Activated naive CD8-positive, alpha-beta T cell treated with anti-CD3 and anti-CD28 coated beads, Interleukin-2, amount 50 U/mL, for 24 hours (primary cell): ENCODE data around the gene EDARADD.
A peak's percentile ranks its signal among the peaks of the same experiment; 100 is the strongest.

Source experiments
- ATAC-seq: fragments of 150-1000 bp; cut with Tn5 transposase; one replicate; pipeline ENCODE4 v1.10.0; 2021
- DNase-seq: peaks from one replicate; pipeline ENCODE4 v3.0.0; 2021
- H3K27ac Mint-ChIP-seq: one replicate; pipeline ENCODE4 v1.8.0; 2021; ENCODE audit warnings: mild to moderate bottlenecking, mixed read lengths
- H3K27me3 Mint-ChIP-seq: one replicate; pipeline ENCODE4 v1.8.0; 2021; ENCODE audit warnings: mixed read lengths
- H3K36me3 Mint-ChIP-seq: one replicate; pipeline ENCODE4 v1.8.0; 2021; ENCODE audit warnings: low read depth, mixed read lengths
- H3K4me1 Mint-ChIP-seq: one replicate; pipeline ENCODE4 v1.8.0; 2021; ENCODE audit warnings: mixed read lengths
- H3K4me3 Mint-ChIP-seq: one replicate; pipeline ENCODE4 v1.8.0; 2021; ENCODE audit warnings: mild to moderate bottlenecking, moderate library complexity, mixed read lengths
- H3K9me3 Mint-ChIP-seq: one replicate; pipeline ENCODE4 v1.8.0; 2021; ENCODE audit warnings: mixed read lengths

EDARADD gene

DNA sequence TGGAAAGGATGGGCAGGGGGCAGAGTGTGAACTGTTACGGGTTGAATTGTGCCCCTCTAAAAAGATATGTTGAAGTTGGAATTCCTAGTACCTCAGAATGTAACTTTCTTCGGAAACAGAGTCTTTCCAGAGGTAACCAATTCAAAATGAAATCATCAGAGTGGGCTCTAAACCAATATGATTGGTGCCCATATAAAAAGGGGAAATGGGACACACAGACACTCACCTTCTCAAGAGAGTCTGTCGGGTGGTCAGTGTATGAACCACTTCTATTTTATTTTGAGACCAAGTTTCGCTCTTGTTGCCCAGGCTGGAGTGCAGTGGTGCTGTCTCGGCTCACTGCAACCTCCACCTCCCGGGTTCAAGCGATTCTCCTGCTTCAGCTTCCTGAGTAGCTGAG is 7.6 kb downstream of the EDARADD start:
- H3K4me1 Mint-ChIP-seq = peaks cover 23% of the 10 kb centered on the region
- H3K4me3 Mint-ChIP-seq = no peak overlapping the region
- peaks cover 24% of the 10 kb centered on the region for H3K27me3 Mint-ChIP-seq
- no peaks in the 10 kb centered on the region for H3K9me3 Mint-ChIP-seq
- no peak overlapping the region for H3K27ac Mint-ChIP-seq
- H3K36me3 Mint-ChIP-seq = no peaks in the 10 kb centered on the region
- DNase-seq (no peak), ATAC-seq (no peak)

GRCh38 chr1:236403905-236404696 is 10.0 kb downstream of the EDARADD start:
- Mint-ChIP-seq H3K4me1 (peaks cover 8% of the 10 kb centered on the region), H3K27me3 (peaks cover 9% of the 10 kb centered on the region), H3K27ac (no peak overlapping the region), H3K36me3 (no peaks in the 10 kb centered on the region), H3K9me3 (no peaks in the 10 kb centered on the region), H3K4me3 (no peak overlapping the region)
- ATAC-seq (no peak), DNase-seq (no peak)

DNA sequence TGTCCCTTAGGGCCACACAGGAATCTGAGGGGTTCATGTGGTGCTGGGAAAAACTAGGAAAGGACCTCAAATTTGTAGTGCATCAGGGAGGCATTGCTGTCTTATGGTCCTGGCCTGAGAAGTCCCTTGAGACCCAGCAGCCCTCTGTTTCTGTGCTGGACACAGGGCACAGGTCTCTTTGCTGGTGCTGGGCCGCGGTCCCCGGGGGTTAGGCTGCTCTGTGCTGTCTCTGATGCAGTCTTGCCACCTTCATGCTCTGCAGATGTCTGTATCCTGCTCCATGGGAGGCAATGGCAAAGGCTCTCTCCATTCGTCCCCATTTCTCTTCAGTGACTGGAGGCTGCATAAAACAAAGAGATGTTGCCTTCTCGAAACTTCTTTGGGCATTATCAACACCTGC is 13.0 kb downstream of the EDARADD start:
- H3K4me1 Mint-ChIP-seq = no peaks in the 10 kb centered on the region
- ATAC-seq = no peak
- no peak overlapping the region for H3K27ac Mint-ChIP-seq
- no peak overlapping the region for H3K4me3 Mint-ChIP-seq
- H3K9me3 Mint-ChIP-seq = no peaks in the 10 kb centered on the region
- peaks cover 4% of the 10 kb centered on the region for H3K36me3 Mint-ChIP-seq
- DNase-seq = no peak
- H3K27me3 Mint-ChIP-seq = no peaks in the 10 kb centered on the region

- ATAC-seq (no peak), DNase-seq (no peak)
- Mint-ChIP-seq H3K9me3 (no peaks in the 10 kb centered on the region), H3K4me3 (no peak overlapping the region), H3K36me3 (peaks cover 20% of the 10 kb centered on the region), H3K27me3 (no peaks in the 10 kb centered on the region), H3K27ac (no peak overlapping the region), H3K4me1 (peaks cover 23% of the 10 kb centered on the region)
Measured at GRCh38 chr1:236413688-236414087, 19.6 kb downstream of the EDARADD start.

DNA sequence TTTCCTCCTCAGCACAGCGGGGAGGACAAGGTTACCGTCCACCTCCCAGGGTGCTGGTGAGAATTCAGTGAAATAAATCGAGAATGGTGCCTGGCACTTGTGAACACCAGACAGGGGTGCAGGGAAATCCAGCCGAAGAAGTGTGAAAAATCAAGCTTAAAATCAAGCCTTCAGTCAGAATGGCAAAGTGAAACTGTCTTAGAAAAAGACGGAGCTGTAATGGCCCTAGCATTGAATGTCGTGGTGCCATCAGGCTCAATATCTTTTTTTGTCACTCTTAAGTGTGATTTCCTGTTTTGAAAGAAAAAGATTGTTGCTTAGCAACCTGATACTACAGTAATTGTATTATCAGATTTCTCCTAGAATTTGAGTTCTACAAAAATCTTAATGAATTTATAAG is 22.1 kb downstream of the EDARADD start:
- H3K9me3 Mint-ChIP-seq = no peaks in the 10 kb centered on the region
- ATAC-seq (peak; percentile 62), DNase-seq (no peak)
- peaks cover 19% of the 10 kb centered on the region for H3K36me3 Mint-ChIP-seq
- peak overlapping the region; percentile 54 for H3K4me3 Mint-ChIP-seq
- peak overlapping the region; percentile 81 for H3K27ac Mint-ChIP-seq
- peaks cover 31% of the 10 kb centered on the region for H3K4me1 Mint-ChIP-seq
- H3K27me3 Mint-ChIP-seq = no peaks in the 10 kb centered on the region

DNA sequence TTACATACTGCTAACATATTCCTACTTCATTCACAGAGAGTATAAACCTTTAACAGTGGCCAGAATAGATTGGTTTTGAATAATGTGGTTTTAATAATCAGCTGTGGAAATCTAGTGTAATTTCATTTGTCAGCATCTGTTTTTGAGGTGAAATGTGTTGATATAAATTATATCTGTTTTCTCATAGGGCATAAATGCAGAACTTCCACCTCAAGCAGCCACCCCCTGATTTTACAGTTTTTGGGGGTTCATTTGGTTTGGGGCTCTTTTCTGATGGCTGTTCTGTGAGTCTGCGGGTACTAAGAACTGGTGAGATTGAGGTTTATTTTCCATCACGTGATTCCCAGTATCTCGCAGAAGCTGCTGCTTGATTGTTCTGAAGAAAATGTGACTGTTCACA is 23.2 kb downstream of the EDARADD start:
- Mint-ChIP-seq H3K27ac (peak overlapping the region; percentile 31), H3K9me3 (no peaks in the 10 kb centered on the region), H3K36me3 (peaks cover 19% of the 10 kb centered on the region), H3K27me3 (no peaks in the 10 kb centered on the region), H3K4me1 (peaks cover 32% of the 10 kb centered on the region), H3K4me3 (no peak overlapping the region)
- ATAC-seq = no peak
- DNase-seq = no peak

- H3K27ac Mint-ChIP-seq = no peak overlapping the region
- H3K27me3 Mint-ChIP-seq = no peaks in the 10 kb centered on the region
- peaks cover 35% of the 10 kb centered on the region for H3K4me1 Mint-ChIP-seq
- H3K4me3 Mint-ChIP-seq = no peak overlapping the region
- DNase-seq (no peak), ATAC-seq (no peak)
- no peaks in the 10 kb centered on the region for H3K9me3 Mint-ChIP-seq
- H3K36me3 Mint-ChIP-seq = peaks cover 14% of the 10 kb centered on the region
Measured at GRCh38 chr1:236419502-236419901, 25.4 kb downstream of the EDARADD start.

DNA sequence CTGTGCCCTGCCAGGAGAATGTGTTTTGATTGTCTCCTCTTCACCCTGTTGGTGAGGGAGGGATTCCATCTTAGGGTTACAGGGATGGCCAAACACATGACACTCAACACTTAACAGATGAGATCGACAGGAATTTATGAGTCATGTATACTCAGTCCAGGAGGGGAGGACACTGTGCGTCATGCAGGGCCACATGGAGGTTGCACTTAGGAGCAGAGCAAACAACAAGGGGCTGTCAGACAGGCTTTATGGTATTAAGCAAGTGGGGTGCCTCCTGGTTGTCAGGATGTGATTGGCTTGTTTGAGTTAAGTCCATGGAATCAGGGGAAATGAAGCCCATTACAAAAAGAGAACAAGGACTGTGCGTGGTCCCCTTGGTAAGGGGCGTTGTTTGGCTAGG is 26.9 kb downstream of the EDARADD start:
- DNase-seq (peak; percentile 11), ATAC-seq (peak; percentile 72)
- Mint-ChIP-seq H3K4me1 (peaks cover 37% of the 10 kb centered on the region), H3K27ac (no peak overlapping the region), H3K36me3 (peaks cover 11% of the 10 kb centered on the region), H3K9me3 (no peaks in the 10 kb centered on the region), H3K27me3 (no peaks in the 10 kb centered on the region), H3K4me3 (no peak overlapping the region)

DNA sequence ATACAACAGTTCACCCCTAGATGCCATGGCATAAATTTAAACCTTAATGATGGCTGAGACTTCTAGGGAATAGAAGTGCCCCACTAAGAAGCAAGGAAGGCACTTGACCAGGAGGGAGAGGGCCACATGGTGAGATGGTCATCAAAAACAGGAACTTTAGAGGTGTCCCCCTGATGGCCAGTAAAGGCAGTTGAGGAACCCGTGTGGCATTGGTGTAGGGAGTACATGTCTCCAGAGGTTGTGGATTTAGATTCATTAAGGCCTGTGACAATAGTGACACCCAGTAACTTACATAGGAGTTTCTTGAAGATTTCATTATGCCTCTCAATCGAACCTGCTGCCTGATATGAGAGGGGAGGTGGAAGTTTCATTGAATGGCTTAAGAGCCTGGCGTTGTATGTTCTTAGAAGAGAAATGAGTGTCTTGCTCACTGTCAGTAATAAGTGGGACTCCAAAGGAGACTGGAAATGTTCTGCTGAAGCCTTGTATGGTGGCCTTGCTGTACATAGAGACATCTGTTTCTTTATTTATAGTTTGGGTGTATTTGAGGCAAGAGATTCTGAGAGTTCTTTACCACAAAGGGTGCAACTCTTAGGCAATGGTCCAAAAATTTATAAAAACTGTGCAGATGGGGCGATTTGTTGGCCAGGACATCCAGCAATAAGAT is 27.9 kb downstream of the EDARADD start:
- no peak overlapping the region for H3K27ac Mint-ChIP-seq

GRCh38 chr1:236422517-236422876 is 28.4 kb downstream of the EDARADD start:
- Mint-ChIP-seq H3K27me3 (no peaks in the 10 kb centered on the region), H3K9me3 (no peaks in the 10 kb centered on the region), H3K4me1 (peaks cover 26% of the 10 kb centered on the region), H3K27ac (no peak overlapping the region), H3K36me3 (peaks cover 10% of the 10 kb centered on the region), H3K4me3 (no peak overlapping the region)
- DNase-seq (no peak), ATAC-seq (no peak)

More for the DNA sequence above, 27.9 kb downstream of the EDARADD start:
- Mint-ChIP-seq H3K36me3 (peaks cover 8% of the 10 kb centered on the region), H3K4me3 (no peak overlapping the region), H3K9me3 (no peaks in the 10 kb centered on the region), H3K27me3 (no peaks in the 10 kb centered on the region), H3K4me1 (peaks cover 30% of the 10 kb centered on the region)
- ATAC-seq (no peak), DNase-seq (no peak)

DNA sequence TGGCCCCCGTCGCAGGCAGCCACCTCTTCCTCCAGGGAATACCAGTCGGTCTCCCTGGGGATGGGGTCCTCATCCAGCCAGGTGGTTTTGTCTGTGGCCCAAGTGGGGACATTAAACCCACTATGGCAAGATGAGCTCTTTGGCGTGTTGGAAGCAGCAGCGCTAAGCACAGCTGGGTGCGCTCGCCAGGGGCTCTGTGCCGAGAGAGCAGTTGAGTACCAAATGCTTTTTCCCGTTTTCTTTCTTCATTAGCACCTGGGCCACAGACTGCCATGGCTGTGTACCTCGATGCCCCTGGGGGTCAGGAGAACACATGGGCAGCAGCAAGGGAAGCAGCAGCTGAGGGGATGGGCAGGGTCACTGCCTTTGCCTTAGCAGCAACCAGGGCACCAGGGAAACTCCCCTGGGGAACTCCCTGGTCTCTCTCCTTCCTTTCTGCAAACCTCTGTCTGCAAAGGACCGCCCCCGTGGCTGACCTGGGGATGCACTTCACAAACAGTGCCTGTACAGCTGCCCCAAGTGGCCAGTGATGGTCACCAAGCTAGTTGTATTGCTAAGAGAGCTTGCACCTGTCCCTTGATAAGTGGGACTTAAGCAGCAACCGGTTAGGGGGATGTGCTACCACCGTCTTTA is 31.1 kb downstream of the EDARADD start:
- ATAC-seq (peak; percentile 50), DNase-seq (peak; percentile 34)
- H3K4me3 Mint-ChIP-seq = no peak overlapping the region
- H3K27me3 Mint-ChIP-seq = no peaks in the 10 kb centered on the region
- peaks cover 25% of the 10 kb centered on the region for H3K4me1 Mint-ChIP-seq
- no peak overlapping the region for H3K27ac Mint-ChIP-seq
- H3K9me3 Mint-ChIP-seq = no peaks in the 10 kb centered on the region
- H3K36me3 Mint-ChIP-seq = peaks cover 10% of the 10 kb centered on the region

DNA sequence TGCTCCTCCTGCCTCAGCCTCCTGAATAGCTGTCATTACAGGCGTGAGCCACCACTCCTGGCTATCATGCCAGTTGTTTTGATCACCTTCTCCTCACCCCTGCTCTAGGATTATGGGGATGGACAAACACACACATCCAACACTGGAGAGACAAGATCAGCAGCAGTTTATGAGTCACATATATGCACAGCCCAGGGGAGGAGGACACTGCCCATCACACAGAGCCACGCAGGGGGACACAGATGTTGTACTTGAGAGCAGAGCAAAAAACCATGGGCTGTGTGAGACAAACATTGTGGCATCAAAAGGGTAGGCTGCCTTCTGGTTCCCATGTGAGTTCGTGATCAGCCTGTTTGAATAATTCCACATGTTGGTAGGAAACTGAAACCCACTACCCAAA is 32.1 kb downstream of the EDARADD start:
- H3K4me3 Mint-ChIP-seq = no peak overlapping the region
- DNase-seq = no peak
- H3K27ac Mint-ChIP-seq = no peak overlapping the region
- ATAC-seq = no peak
- H3K36me3 Mint-ChIP-seq = peaks cover 10% of the 10 kb centered on the region
- H3K27me3 Mint-ChIP-seq = no peaks in the 10 kb centered on the region
- H3K4me1 Mint-ChIP-seq = peaks cover 17% of the 10 kb centered on the region
- no peaks in the 10 kb centered on the region for H3K9me3 Mint-ChIP-seq

DNA sequence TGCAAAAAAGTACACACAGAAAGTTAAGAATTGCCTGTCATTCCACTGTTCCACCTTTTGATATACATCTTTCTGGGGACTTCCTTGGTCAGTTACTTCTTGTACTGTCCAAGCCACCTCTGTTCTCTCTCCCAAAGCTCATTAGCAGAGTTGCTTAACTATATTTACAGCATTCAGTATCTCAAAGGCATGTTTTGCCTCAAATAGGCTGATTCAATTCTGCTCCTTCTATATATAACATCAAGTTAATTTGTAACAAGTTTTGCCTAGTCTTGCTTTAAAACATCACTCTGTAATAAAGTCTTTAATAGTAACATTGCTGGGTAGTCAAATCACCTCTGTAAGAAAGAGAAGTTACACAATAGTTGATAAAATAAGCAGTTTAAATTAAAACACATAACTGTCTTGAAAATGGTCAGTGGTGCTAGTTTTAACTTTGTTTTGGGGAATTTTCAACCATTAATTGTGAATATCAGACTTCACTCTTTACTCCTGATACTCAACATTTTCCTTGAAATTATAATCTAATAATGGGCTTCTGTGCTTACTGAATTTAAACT is 35.7 kb downstream of the EDARADD start:
- Mint-ChIP-seq H3K4me3 (no peak overlapping the region), H3K27ac (no peak overlapping the region), H3K27me3 (no peaks in the 10 kb centered on the region), H3K9me3 (no peaks in the 10 kb centered on the region), H3K4me1 (peaks cover 9% of the 10 kb centered on the region), H3K36me3 (peaks cover 10% of the 10 kb centered on the region)
- ATAC-seq (no peak), DNase-seq (no peak)

DNA sequence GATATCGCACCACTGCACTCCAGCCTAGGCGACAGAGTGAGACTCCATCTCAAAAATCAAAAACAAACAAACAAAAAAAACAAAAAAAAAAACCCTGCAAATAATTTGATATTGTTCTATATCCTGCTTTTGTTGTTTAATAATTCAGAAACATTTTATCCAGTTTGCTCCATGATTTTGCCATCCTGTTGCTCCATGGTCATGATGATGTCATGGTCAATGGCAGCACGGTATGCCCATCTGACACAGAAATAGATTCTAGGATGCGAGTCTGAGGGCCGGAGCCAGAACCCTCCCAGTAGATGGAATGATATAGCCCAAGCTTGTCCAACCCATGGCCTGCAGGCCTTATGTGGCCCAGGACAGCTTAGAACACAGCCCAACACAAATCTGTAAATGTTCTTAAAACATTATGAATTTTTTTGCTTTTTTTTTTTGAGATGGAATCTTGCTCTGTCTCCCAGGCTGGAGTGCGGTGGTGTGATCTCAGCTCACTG is 39.8 kb downstream of the EDARADD start:
- Mint-ChIP-seq H3K27me3 (no peaks in the 10 kb centered on the region), H3K27ac (no peak overlapping the region), H3K9me3 (no peaks in the 10 kb centered on the region), H3K4me1 (no peaks in the 10 kb centered on the region), H3K36me3 (peaks cover 19% of the 10 kb centered on the region), H3K4me3 (no peak overlapping the region)
- DNase-seq = no peak
- ATAC-seq = no peak

DNA sequence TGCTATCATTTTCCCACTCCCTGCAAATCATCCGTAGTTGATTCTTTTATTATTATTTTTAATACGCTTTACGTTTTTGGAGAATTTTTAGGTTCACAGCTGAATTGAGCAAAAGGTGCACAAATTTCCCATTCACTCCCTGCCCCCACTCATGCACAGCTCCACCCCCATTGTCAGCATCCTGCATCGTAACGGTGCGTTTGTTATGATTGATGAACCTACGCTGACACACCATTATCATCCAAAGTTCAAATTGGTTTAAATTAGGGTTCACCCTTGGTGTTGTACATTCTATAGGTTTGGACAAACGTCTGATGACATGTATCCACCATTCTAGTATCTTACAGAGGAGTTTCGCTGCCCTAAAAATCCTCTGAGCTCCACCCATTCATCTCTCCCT is 44.5 kb downstream of the EDARADD start:
- H3K27me3 Mint-ChIP-seq = no peaks in the 10 kb centered on the region
- H3K27ac Mint-ChIP-seq = no peak overlapping the region
- no peak overlapping the region for H3K4me3 Mint-ChIP-seq
- DNase-seq = no peak
- no peak for ATAC-seq
- no peaks in the 10 kb centered on the region for H3K4me1 Mint-ChIP-seq
- peaks cover 19% of the 10 kb centered on the region for H3K36me3 Mint-ChIP-seq
- no peaks in the 10 kb centered on the region for H3K9me3 Mint-ChIP-seq
